GM21723 (cell line): ENCODE data around the gene NCDN.
"Not testable (repeated sequence)": the region's sequence is repeated elsewhere in the genome, so short reads cannot be mapped to it uniquely, and the experiment has no call there.

Experiments
- ATAC-seq: cut with Tn5 transposase; IDR thresholded peaks from one replicate; pipeline ENCODE4 v1.9.1; 2021; ENCODE audit warnings: mild to moderate bottlenecking, moderate library complexity; ENCODE audit not compliant: unreplicated experiment

The NCDN gene

DNA sequence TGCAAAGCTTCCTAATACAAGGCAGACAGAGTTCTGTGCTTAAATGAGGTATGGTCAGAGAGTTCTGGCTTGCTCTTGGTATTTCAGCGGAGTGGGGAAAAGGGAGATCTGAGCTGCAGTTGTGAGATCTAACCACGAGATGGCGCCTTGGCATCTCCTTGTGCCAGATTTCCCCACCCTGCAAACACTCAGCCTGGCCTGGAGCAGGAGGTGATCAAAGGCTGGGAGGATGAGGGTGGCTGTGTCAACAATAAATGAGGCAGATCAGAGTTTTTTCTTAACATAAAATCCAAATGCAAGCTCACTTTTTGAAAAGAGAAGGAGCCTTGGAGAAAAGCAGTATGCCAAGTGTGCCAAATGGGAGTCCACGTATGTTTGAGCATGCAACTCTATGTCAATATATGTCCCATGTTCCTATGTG, 11.4 kb downstream of the NCDN start:
- no peak for ATAC-seq

DNA sequence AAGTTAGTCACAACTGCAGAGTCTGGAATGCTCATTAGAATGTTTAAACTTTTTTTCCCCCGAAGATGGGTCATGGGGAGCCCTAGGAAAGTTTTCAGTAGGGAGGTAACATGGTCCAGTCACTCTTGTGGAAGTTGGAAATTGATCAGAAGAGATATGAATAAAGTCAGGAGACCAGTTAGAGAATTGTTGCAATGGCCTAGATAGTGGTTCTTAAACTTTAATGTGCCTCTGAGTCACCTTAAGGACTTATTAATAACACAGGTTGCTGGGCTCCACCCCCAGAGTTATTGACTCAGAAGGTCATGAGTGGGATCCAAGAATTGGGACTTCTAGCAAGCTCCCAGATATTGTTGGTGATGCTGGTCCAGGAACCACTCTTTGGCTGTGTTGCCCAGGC, 12.3 kb downstream of the NCDN start:
- no peak for ATAC-seq

DNA sequence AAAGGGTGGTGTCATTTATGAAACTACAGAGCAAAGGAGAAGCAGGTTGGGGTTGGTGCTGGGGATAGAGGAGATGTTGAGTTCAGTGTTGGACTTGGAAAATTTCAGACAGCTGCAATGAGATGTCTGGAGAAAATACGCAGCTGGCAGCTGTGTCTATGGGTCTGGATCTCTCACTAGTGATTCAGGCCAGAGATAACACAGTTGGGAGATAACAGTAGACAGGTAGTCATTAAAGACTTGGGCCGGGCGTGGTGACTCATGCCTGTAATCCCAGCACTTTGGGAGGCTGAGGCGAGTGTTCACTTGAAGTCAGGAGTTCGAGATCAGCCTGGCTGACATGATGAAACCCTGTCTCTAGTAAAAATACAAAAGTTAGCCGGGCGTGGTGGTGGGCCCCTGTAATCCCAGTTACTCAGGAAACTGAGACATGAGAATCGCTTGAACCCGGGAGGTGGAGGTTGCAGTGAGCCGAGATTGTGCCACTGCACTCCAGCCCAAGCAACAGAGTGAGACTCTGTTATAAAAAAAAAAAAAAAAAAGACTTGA, 13.1 kb downstream of the NCDN start:
- no peak for ATAC-seq

DNA sequence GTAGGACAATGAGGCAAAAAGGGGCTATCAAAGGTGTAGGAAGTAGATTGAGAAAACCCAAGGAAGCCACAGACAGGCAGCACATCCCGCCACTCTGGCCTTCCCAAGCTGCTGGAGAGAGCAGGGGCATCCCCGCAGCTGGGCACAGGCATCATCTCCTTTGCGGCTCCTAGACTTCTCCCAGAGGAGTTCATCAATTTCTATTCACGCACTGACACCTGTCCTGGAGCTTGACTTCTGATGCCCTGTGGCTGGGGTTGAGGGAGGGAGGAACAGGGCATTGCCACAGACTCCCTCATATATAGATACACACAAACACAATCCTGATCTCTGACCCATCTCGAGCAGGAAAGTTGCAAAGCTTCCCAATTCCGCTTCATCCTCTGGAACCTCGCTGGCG, 13.7 kb downstream of the NCDN start:
- no peak for ATAC-seq

DNA sequence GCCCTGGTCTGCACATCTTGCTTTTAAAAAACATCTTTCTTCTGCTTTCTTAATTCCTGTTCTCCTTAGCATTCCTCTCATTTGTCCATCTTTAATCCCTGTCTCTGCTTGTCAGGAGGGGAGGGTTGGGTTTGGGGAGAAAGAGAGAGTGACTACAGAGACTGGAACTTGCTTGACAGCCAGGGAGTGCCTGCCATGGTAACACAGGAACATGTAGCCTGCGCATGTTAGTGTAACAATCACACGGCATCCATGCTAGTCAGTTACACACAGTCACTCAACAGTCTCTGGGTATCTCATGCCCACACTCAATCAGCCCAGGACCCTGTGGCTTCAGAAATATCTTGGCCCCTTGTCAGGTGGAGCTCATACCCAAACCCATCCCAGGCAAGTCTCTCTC, 14.7 kb downstream of the NCDN start:
- no peak for ATAC-seq

DNA sequence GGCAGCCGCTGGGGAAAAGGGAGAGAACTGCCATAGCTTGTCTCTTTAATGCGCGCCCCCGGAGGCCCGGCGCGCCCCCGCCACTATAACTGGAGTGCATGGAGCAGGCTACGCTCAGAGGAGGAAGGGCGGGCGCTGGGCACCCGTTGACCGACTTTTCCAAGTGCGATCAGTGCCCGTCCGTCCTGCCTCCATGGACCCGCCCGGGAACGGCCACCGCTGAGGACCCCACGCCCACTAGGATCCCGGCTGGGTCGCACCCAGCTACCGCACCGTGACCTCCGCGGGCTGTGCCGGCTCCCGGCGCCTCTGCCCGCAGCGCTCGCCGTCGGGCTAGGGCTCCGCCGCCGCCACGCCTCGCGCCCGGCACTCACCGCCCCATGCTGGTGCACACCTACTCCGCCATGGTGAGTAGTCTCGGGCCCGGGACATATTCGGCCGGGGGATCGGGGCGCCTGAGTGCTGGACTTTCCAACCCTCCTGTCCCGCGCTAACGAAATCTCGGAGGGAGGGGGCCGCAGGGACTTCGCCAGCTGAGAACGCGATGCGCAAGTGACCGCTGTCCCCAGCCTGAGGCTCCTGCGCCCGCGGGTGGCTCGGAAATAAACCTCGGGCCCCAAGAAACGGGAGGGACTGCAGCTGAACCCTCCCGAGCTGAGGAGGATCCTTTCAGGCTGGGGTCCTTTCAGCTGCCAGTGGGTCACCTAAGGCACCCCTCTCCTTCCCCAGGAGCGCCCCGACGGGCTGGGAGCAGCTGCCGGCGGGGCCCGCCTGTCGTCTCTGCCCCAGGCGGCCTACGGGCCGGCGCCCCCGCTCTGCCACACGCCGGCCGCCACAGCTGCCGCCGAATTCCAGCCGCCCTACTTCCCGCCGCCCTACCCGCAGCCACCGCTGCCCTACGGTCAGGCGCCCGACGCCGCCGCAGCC, 15.9 kb downstream of the NCDN start, which contains the start of gene TFAP2E:
TFAP2E (plus strand) TSS at position 117 of the 927 bp plus-strand sequence; CDS start at position 381, 264 bp downstream.
- ATAC-seq = no peak

DNA sequence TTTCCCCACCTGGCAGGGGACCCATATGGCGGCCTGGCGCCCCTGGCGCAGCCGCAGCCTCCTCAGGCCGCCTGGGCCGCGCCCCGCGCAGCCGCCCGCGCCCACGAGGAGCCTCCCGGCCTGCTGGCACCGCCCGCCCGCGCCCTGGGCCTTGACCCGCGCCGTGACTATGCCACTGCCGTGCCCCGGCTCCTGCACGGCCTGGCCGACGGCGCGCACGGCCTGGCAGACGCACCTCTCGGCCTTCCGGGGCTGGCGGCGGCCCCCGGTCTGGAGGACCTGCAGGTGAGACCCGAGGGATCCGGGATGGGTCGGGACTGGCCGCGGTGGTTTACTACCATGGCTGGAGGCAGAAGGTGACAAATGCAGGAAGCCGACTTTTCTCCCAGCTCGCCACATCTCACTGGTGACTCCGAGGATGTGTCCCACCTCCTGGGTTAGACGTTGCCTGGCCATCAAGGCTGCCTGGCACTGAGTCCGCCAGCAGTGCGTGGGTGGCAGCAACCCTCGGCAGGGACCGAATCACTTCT, 16.6 kb downstream of the NCDN start:
- no peak for ATAC-seq

DNA sequence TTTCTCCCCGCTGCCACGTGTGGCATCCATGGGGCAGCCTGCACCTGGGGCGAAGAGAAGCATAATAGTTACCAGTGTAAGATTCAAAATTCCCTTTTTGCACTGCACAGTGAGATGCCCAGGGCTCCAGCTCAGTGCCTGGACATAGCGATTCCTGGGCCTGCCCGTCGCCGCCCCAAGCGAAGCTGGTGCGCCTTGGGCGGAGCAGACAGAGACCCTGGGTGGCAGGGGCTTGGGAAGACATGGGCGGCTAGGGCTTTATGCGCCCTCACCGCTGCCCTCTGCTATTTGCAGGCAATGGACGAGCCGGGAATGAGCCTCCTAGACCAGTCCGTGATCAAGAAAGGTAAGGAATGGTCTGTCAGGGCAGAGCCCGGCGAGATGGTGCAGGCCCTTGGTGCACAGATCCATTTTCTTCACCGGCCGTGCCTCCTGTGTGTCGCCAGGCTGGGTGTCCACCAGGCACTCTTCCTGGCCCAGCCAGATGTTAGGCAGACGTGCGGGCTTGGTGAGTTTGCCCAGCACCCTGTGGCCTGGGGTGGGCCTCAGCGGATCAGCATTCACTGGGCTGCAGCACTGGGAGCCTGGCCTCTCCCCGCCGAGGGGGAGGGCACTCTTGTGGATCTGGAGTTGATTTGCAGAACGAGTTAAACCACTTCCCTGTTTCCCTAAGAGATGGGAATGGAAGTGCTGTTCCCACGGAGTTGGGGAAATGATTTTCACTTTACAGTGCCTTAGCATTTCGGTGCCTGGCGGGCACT, 17.2 kb downstream of the NCDN start:
- ATAC-seq = no peak

DNA sequence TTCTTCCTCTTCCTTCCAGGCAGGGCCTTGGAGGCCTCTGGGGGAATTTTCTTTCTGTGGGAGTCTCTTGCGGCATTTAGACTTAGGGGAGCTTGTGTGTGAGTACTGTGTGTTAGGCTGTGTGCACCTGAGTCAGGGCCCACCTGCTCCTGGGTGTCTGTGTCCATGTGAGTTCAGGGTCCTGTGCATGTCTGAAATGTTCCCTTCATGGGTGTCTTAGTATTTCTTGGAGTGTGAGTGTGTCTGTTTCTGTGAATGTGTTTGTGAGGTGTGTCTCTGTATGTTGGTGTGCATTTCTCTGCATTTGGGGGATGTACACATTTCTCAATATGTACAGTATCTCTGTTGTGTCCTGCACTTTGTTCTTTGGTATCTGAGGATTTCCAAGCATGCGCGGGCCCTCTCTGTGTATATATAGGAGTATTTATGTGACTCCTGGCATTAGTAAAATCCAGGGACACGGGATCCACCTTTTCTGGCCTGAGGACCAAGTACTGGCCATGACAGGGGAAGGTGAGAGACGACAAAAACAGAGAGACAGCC, 17.9 kb downstream of the NCDN start:
- no peak for ATAC-seq

DNA sequence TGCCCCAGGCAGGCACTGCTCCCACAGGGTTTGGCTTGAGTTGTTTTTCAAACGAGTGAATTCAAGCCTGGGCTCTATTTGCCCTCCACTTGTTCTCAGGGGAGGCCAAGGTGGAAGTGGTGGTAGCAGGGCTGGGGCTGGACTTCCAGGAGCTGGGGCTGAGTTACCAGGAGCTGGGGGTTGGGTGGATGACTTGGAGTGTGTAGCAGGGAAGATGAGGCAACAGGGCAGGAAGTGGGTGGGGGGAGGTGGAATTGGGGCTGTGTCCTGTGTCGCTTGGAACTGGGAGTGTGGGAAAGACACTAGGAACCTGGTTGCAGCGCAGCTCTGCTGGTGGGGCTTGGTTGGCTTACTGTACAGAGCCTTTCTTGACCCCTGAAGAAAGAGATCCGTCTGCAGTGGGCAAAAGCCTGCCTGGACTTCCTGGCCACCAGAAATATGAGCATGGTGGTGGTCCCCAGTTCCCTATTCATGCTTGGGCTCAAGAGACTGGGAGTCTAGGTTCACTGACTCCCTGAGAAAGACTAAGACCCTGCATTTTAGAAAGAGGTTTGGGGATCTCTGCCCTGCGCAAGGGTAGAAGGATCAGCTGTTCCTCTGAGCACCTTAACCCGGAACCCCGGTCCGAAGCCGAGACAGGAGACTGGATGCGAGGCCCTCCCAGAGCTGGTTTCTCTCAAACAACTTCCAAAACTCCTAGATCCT, 18.6 kb downstream of the NCDN start:
- no peak for ATAC-seq

DNA sequence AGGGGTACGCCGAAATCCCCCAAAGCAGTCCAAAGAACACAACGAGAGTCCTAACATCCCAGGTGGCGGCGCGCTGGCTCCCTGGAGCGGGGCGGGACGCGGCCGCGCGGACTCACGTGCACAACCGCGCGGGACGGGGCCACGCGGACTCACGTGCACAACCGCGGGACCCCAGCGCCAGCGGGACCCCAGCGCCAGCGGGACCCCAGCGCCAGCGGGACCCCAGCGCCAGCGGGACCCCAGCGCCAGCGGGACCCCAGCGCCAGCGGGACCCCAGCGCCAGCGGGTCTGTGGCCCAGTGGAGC, 19.1 kb downstream of the NCDN start:
- not testable (repeated sequence) for ATAC-seq

DNA sequence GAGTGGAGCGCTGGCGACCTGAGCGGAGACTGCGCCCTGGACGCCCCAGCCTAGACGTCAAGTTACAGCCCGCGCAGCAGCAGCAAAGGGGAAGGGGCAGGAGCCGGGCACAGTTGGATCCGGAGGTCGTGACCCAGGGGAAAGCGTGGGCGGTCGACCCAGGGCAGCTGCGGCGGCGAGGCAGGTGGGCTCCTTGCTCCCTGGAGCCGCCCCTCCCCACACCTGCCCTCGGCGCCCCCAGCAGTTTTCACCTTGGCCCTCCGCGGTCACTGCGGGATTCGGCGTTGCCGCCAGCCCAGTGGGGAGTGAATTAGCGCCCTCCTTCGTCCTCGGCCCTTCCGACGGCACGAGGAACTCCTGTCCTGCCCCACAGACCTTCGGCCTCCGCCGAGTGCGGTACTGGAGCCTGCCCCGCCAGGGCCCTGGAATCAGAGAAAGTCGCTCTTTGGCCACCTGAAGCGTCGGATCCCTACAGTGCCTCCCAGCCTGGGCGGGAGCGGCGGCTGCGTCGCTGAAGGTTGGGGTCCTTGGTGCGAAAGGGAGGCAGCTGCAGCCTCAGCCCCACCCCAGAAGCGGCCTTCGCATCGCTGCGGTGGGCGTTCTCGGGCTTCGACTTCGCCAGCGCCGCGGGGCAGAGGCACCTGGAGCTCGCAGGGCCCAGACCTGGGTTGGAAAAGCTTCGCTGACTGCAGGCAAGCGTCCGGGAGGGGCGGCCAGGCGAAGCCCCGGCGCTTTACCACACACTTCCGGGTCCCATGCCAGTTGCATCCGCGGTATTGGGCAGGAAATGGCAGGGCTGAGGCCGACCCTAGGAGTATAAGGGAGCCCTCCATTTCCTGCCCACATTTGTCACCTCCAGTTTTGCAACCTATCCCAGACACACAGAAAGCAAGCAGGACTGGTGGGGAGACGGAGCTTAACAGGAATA, 19.7 kb downstream of the NCDN start:
- ATAC-seq = peak; percentile 65

DNA sequence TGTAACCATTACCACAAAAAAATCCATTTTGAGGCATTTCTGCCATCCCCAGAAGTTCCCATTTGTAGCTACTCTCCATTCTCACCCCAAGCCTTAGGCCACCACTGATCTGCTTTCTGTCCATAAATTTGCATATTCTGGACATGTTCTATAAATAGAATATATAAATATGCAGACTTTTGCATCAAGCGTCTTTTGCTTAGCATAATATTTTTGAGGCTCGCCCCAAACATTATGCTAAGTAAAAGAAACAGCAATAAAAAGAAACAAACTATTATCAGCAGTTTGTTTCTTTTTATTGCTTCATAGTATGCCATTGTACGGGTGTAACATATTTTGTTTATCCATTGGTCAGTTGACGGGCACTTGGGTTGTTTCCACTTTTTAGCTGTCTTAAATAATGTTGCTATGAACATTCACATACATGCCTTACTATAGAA, 23.4 kb downstream of the NCDN start:
- no peak for ATAC-seq

DNA sequence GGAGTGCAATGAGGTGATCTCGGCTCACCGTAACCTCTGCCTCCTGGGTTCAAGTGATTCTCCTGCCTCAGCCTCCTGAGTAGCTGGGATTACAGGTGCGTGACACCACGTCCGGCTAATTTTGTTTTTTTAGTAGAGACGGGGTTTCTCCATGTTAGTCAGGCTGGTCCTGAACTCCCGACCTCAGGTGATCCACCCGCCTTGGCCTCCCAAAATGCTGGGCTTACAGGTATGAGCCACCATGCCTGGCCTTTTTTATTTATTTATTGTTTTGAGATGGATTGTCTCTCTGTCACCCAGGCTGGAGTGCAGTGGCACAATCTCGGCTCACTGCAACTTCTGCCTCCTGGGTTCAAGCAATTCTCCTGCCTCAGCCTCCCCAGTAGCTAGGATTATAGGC, 24.0 kb downstream of the NCDN start:
- ATAC-seq = not testable (repeated sequence)

DNA sequence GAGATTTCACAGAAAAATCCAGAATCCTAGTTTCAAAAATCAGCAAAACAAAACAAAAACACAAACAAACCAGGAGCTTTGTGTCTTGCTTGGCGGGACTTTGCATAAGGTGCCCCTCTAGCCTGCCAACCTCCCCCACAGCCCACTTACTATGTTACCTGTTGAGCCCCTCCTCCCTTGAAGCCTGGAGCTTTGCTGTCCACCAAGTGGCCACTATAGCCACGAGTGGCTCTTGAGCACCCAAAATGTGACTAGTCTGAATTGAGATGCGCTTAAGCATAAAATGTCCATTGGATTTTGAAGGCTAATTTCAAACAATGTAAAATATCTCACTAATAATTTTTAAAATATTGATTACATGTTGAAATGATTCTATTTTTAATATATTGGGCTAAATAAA, 27.7 kb downstream of the NCDN start:
- no peak for ATAC-seq

DNA sequence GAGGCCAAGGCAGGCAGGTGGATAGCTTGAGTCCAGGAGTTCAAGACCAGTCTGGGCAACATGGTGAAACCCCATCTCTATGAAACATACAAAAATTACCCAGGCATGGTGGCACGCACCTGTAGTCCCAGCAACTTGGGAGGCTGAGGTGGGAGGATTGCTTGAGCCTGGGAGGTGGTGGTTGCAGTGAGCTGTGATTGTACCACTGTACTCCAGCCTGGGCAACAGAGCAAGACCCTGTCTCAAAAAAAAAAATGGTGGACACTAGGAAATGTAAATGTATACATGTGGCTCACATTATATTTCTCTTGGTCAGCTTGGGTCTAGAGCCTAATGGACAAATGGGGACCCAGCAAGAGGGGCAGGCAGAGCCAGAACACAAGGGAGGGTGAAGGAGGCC, 28.2 kb downstream of the NCDN start:
- ATAC-seq = not testable (repeated sequence)

DNA sequence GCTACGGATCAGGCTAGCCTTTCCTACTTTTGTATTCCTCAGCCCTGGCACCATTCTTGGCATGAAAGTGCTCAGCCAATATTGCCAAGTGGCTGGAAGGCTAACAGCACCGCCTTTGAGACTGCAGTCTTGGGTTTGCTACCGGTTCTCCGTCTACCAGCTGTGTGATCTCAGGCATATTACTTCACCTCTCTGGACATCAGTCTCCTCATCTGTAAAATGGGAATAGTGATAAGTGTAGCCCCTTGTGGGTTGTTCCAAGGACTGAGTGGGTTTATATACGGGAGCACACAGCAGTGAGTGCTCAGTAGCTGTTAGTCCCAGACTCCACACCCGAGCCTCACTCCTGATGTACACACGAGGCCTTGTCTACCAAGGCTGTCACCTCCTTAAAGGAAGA, 29.2 kb downstream of the NCDN start:
- ATAC-seq = no peak

DNA sequence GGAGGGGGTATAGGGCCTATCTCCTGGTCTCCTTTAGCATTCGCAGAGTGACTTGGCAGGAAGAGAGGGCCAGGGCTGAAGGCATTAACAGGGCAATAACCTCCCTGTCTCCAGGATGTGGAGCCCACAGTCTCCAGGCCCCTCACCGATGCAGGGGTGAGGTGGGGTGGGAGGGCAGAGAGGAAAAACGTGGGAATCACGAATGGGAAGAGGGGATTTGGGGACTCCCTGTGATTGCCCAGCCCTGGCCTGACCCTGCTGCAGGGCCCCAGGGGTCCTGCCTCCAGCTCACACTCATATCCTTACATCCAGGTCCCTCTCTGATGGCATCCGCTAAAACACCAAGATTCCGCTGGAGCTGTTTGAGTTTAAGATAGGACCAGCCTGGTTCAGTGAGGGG, 30.1 kb downstream of the NCDN start:
- no peak for ATAC-seq

DNA sequence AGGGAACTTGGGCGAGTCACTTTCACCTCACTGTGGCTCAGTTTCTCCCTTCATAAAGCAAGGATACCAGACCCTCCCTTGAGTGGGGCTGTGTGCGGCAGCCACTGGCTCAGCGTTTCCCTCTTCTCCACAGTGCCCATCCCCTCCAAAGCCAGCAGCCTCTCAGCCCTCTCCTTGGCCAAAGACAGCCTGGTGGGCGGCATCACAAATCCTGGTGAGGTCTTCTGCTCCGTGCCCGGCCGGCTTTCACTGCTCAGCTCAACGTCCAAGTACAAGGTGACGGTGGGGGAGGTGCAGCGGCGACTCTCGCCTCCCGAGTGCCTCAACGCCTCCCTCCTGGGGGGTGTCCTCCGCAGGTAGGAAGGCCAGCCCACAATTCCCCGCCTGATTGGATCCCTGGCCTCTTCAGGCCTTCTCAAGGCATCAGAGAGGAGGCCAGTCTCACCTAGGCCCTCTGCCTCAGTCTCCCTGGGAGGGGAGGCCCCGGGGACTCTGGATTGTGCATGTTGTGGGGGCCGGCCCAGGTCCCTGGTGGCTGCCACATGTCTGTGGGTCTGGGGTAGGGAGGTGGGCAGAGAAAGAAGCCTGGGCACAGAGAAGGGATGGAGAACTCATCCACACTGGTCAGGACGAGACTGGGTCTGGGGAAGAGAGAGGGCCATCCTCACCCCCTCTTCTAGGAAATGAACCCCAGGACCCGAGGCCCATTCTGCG, 30.8 kb downstream of the NCDN start:
- ATAC-seq = no peak
